ENCODE data around the gene HIRA. TPM values are rescaled to one million over a fixed set of nuclear protein-coding genes. Genes with fewer than 3 reads are reported as not detected.

The HIRA gene
- total RNA-seq, 1 experiment from 2014 or later, result 23.8 TPM

DNA sequence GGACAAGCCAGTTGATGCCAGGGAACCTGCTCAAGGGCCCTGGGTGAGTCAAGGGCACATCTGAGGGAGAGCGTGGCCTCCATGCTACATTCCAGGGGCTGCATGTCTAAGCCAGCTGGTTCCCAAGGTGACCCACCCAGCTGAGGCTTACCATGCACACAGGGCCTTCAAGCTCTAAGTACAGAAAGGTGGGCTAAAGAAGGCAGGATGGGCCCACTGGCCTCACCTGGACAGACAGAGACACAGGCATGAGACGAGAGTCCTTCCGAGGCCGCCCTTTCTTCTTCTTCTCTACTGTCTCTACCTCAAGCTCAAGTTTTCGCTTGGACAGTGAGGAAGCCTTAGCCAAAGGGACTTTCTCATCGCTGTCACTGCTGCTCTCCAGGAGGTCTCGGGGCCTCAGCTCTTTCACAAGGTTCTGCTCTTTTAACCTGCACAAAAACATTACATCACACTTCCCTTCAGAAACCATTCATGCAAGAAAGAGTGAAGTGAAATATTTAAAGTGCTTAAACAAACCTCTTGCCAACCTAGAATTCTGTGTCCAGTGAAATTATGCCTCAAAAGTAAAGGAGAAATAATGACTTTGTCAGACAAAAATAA, 69.9 kb downstream of the HIRA start:
- no peak for DNase-seq (ENCODE audit: low read depth, low spot score)
- Histone ChIP-seq H3K4me1 (ENCODE audit: control insufficient read depth, insufficient read depth, low read length) (no peaks in the 10 kb centered on the region), H3K9me3 (ENCODE audit: control insufficient read depth, insufficient read depth, low read depth, low read length) (no peaks in the 10 kb centered on the region), H3K4me3 (ENCODE audit: low read depth in 2 of 2, low read length in 2 of 2) (no peak overlapping the region), H3K27ac (ENCODE audit: low read length) (no peak overlapping the region), H3K36me3 (ENCODE audit: control insufficient read depth, insufficient read depth, low read length) (no peaks in the 10 kb centered on the region; the same call in none of the 2 replicates), H3K27me3 (ENCODE audit: control insufficient read depth, insufficient read depth, low read length) (no peaks in the 10 kb centered on the region)
- in situ Hi-C loops (cut with HindIII; ENCODE audit: low pct_unique_long_range_greater_than_20kb, low sequenced_read_pairs), result no loop called here
- POLR2A ChIA-PET, result no interaction called here
- ATAC-seq, result no peak
- CTCF ChIA-PET, result no interaction called here
- BruUV-seq (replicated peaks), result no TSS peak
- TF ChIP-seq POLR2AphosphoS5 (IDR thresholded peaks at IDR 0.05; ENCODE audit: low read depth, low read length) (no peak), TCF7L2 (IDR thresholded peaks at IDR 0.05; ENCODE audit: low read depth, low read length) (no peak), SIN3A (IDR thresholded peaks at IDR 0.05; ENCODE audit: borderline replicate concordance, insufficient read depth, low read depth, low read length) (no peak)
- TF ChIP-seq, protein P1, sequence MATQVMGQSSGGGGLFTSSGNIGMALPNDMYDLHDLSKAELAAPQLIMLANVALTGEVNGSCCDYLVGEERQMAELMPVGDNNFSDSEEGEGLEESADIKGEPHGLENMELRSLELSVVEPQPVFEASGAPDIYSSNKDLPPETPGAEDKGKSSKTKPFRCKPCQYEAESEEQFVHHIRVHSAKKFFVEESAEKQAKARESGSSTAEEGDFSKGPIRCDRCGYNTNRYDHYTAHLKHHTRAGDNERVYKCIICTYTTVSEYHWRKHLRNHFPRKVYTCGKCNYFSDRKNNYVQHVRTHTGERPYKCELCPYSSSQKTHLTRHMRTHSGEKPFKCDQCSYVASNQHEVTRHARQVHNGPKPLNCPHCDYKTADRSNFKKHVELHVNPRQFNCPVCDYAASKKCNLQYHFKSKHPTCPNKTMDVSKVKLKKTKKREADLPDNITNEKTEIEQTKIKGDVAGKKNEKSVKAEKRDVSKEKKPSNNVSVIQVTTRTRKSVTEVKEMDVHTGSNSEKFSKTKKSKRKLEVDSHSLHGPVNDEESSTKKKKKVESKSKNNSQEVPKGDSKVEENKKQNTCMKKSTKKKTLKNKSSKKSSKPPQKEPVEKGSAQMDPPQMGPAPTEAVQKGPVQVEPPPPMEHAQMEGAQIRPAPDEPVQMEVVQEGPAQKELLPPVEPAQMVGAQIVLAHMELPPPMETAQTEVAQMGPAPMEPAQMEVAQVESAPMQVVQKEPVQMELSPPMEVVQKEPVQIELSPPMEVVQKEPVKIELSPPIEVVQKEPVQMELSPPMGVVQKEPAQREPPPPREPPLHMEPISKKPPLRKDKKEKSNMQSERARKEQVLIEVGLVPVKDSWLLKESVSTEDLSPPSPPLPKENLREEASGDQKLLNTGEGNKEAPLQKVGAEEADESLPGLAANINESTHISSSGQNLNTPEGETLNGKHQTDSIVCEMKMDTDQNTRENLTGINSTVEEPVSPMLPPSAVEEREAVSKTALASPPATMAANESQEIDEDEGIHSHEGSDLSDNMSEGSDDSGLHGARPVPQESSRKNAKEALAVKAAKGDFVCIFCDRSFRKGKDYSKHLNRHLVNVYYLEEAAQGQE (IDR thresholded peaks at IDR 0.05; ENCODE audit: insufficient read depth in 1 of 2, low read depth in 2 of 2, low read length in 1 of 2), result no peak
- TF ChIP-seq, protein P2, sequence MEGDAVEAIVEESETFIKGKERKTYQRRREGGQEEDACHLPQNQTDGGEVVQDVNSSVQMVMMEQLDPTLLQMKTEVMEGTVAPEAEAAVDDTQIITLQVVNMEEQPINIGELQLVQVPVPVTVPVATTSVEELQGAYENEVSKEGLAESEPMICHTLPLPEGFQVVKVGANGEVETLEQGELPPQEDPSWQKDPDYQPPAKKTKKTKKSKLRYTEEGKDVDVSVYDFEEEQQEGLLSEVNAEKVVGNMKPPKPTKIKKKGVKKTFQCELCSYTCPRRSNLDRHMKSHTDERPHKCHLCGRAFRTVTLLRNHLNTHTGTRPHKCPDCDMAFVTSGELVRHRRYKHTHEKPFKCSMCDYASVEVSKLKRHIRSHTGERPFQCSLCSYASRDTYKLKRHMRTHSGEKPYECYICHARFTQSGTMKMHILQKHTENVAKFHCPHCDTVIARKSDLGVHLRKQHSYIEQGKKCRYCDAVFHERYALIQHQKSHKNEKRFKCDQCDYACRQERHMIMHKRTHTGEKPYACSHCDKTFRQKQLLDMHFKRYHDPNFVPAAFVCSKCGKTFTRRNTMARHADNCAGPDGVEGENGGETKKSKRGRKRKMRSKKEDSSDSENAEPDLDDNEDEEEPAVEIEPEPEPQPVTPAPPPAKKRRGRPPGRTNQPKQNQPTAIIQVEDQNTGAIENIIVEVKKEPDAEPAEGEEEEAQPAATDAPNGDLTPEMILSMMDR (IDR thresholded peaks at IDR 0.05), result no peak
- intact Hi-C loops (cut with micrococcal nuclease; ENCODE audit: unreplicated experiment), result no loop called here

DNA sequence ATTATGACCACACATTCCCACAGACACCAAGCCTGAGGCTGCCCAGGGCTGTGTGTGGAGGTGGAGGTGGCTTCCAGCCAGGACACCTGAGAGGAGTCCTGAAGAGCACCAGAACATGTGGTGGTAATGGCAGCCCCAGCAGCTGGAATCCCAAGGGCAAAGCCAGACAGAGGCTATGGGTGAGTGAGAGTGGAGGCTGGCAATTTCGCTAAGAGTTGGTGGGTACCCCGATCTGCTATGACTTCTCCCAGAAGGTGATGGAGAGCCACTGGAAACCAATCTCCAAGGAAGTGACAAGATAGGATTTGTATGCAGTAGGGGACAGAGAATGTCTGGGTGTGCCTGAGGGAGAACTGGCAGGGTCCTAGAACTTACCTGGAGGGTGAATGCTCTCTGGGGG, 70.7 kb downstream of the HIRA start:
- H3K27ac ChIP-seq (ENCODE audit: low read length), result no peak overlapping the region
- H3K4me3 ChIP-seq (ENCODE audit: low read depth in 2 of 2, low read length in 2 of 2), result no peak overlapping the region
- no peaks in the 10 kb centered on the region for H3K27me3 ChIP-seq (ENCODE audit: control insufficient read depth, insufficient read depth, low read length)
- H3K36me3 ChIP-seq (ENCODE audit: control insufficient read depth, insufficient read depth, low read length), result no peaks in the 10 kb centered on the region; the same call in none of the 2 replicates
- in situ Hi-C loops (cut with HindIII; ENCODE audit: low pct_unique_long_range_greater_than_20kb, low sequenced_read_pairs), result no loop called here
- BruUV-seq (replicated peaks), result no TSS peak
- DNase-seq (ENCODE audit: low read depth, low spot score) (no peak), ATAC-seq (no peak)
- TF ChIP-seq SIN3A (IDR thresholded peaks at IDR 0.05; ENCODE audit: borderline replicate concordance, insufficient read depth, low read depth, low read length) (no peak), POLR2AphosphoS5 (IDR thresholded peaks at IDR 0.05; ENCODE audit: low read depth, low read length) (no peak), TCF7L2 (IDR thresholded peaks at IDR 0.05; ENCODE audit: low read depth, low read length) (no peak)
- TF ChIP-seq, protein P1 (IDR thresholded peaks at IDR 0.05; ENCODE audit: insufficient read depth in 1 of 2, low read depth in 2 of 2, low read length in 1 of 2), result no peak
- TF ChIP-seq, protein P2 (IDR thresholded peaks at IDR 0.05), result no peak
- H3K9me3 ChIP-seq (ENCODE audit: control insufficient read depth, insufficient read depth, low read depth, low read length), result no peaks in the 10 kb centered on the region
- CTCF ChIA-PET, result no interaction called here
- intact Hi-C loops (cut with micrococcal nuclease; ENCODE audit: unreplicated experiment), result no loop called here
- H3K4me1 ChIP-seq (ENCODE audit: control insufficient read depth, insufficient read depth, low read length), result no peaks in the 10 kb centered on the region
- POLR2A ChIA-PET, result no interaction called here
